Hair follicular keratinocyte (primary cell): ENCODE data around the gene WDSUB1. TPM values are rescaled to one million over a fixed set of nuclear protein-coding genes. Genes with fewer than 3 reads are reported as not detected.

ENCODE experiments used
- total RNA-seq: library from RNA; depleted of rRNA; stranded (reverse); fragments of >200 nt; gene quantifications from 2 replicates; pipeline ENCODE4 v1.2.3, GENCODE V29; 2015

WDSUB1 gene, protein sequence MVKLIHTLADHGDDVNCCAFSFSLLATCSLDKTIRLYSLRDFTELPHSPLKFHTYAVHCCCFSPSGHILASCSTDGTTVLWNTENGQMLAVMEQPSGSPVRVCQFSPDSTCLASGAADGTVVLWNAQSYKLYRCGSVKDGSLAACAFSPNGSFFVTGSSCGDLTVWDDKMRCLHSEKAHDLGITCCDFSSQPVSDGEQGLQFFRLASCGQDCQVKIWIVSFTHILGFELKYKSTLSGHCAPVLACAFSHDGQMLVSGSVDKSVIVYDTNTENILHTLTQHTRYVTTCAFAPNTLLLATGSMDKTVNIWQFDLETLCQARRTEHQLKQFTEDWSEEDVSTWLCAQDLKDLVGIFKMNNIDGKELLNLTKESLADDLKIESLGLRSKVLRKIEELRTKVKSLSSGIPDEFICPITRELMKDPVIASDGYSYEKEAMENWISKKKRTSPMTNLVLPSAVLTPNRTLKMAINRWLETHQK
- 2.7 TPM in 2 replicates for total RNA-seq

DNA sequence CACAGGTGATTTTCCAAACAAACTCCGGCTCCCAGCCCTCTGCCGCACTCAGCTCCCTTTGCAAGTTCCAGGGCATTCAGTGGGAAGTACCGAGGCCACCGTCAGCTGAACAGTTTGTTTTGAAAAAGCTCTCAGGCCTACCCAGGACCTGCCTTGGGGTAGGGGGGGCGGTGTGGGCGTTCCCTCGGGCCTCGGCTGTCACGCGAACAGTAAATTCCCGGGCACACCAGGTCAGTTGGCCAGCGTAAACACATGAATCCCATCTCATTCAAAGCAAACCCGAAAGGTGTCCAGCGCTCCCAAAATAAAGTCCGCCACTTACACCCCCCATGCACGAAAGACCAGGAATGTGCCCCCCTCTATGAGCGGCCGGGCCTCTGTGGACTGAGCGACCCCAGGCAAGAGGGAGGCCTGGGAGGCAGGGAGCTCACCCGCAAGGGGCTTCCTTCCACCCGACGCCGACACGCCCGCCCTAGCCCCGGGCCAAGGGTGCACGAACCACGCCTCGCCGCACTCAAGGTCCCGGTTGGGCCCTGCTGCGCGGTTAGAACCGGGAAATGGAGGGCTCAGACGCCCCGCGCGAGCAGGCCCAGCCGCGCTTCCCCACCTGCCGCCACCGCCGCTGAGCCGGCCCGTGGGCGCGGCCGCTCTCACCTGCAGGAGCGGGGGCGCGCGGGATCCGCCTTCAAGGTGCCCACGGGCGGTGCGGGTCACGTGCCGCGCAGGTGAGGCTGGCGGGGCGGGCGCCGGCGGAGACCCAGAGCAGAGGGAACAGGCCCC, at the start of gene WDSUB1:
Gene WDSUB1 (minus strand): TSS at position 775 of the 780 bp plus-strand sequence. CDS start 3,634 bp downstream, outside the sequence.

